Medulla oblongata (tissue), 1 donor: Measurements from ENCODE around the gene IQCB1.
"Not testable (repeated sequence)": the region's sequence is repeated elsewhere in the genome, so short reads cannot be mapped to it uniquely, and the experiment has no call there.

Source experiments
- DNase-seq: peaks from one replicate; pipeline ENCODE4 v3.0.0-alpha.2; 2015; ENCODE audit errors: extremely low spot score

IQCB1 gene

DNA sequence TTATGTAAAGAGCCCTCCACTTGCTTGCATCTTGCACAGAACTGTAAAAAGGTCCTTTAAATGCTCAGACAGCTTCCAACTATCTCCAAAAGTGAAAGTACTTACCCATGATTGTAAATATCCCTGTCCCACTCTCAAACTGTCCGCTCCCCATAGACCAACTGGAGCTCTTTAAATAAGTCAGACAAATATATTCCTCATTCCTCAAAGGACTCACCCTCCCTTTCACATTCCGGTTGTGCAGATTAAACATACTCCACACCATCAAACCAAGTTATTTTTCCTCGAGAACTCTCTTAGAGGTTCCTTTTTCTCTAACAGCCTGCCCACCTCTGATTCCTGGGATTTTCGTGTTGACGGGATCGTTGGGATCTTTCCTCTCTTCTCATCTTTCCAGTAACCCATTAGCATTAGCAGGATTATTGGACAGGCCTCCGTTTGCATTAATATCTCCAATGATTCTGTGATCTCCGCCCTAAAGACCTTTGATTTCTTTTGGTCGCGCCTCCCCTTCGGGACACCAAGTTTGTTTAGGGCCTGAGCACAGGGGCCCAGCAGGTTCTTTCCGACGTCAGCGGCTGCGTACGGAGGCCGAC lies 86.1 kb downstream of the IQCB1 start:
- peak; percentile 56 for DNase-seq

- no peak for DNase-seq
Measured at GRCh38 chr3:121747976-121748375, 86.9 kb downstream of the IQCB1 start.

DNA sequence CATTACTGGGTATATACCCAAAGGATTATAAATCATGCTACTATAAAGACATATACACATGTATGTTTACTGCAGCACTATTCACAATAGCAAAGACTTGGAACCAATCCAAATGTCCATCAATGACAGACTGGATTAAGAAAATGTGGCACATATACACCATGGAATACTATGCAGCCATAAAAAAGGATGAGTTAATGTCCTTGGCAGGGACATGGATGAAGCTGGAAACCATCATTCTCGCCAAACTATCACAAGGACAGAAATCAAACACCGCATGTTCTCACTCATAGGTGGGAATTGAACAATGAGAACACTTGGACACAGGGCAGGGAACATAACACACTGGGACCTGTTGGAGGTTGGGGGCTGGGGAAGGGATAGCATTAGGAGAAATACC lies 91.8 kb downstream of the IQCB1 start:
- not testable (repeated sequence) for DNase-seq

DNA sequence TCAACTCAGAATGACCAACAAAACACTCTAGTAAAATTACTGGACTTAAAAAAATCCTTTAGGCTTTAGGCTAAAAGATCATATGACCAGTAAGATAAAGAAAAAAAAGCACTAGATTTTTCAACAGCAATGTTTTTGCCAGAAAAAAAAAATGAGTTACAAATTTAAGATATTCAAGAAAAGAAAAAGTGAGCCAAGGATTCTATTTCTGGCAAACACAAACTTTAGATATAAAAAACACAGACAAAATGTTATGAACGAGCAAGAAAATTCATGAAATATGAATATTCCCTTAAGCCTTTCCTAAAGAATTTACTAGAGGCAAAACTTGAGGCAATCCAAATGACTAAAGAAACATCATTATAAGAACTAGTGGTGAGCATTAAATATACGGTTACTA lies 94.0 kb downstream of the IQCB1 start:
- no peak for DNase-seq

DNA sequence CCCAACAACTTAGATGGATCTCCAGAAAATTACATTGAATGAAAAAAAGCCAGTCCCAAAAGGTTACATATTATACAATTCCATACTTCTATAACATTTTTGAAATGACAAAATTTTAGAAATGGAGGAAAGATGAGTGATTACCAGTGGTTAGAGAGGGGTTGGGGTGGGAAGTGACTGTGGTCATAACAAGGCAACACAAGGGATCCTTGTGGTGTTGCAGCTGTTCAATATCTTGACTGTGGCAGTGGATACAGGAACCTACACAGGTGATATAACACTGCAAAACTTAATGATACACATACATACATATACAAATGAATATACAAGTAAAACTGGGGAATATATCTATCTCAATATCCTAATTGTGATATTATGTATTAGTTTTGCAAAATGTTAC lies 95.0 kb downstream of the IQCB1 start:
- no peak for DNase-seq

DNA sequence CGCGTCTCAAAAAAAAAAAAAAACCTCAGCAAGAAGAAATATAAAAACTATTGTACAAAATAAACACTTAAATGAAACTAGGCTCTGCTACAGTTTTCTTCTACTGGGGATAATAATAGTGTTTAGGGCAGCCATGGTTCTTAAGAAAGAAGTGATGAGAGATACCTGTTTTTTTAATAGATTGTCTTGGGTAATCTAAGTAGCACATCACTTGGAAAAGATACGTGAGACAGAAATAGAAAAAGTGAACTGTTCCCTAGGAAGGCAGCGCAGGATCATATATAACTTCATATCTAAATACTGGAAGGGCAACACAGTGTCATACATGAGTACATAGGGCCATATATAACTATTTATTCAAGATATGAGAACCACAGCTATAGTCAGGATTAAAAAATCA lies 97.2 kb downstream of the IQCB1 start:
- DNase-seq, result no peak

DNA sequence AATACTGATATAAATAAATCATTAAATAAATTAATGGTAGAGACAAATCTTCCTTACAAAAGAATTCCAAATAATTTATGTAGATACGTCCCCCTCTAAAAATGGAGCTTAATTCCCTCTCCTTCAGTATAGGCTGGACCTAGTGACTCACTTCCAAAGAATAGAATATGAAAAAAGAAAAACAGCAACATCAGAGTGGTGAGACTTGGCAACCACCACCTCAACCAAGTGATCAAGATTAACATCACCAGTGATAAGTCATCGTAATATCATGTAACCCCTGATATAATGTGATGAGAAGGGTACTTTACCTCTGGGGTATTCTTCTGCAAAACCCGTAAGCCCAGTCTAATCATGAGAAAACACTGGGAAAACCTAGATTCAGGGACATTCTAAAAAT lies 98.7 kb downstream of the IQCB1 start:
- no peak for DNase-seq

GRCh38 chr3:121735047-121735696 lies 99.7 kb downstream of the IQCB1 start:
- no peak for DNase-seq

DNA sequence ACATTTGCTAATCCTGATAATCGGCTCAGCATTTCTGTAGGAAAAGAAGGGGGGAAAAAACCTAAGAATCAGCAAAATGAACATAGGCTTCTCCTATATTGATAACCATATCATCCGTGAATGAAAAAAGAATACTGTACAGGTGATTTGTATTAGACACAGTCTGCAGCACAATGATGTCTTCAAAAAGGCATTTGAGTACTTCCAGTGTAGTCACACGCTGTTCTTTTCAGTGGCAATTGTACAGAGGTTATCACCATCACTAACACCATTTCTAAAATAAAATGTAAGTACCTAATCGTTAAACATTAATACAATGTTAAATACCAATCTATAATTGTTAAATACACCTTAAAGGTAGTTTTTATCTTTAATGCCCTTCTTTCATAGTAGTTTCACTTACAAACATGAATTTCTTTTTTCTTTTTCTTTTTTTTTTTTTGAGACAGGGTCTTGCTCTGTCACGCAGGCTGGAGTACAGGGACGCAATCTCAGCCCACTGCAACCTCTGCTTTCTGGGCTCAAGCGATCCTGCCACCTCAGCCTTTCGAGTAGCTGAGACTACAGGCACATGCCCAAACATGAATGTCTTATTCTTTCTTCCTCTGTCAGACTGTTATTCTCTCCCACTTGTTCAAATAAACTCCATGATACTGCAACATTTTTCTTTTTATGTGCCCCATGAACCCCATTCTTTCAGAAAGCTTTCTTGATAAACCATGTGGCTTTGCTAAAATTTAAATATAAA lies 103.7 kb downstream of the IQCB1 start:
- DNase-seq, result no peak

GRCh38 chr3:121724130-121724529 lies 110.7 kb downstream of the IQCB1 start:
- peak; percentile 64 for DNase-seq

GRCh38 chr3:121723485-121723884 lies 111.4 kb downstream of the IQCB1 start:
- DNase-seq, result no peak

GRCh38 chr3:121722411-121722810 lies 112.4 kb downstream of the IQCB1 start:
- DNase-seq, result no peak

DNA sequence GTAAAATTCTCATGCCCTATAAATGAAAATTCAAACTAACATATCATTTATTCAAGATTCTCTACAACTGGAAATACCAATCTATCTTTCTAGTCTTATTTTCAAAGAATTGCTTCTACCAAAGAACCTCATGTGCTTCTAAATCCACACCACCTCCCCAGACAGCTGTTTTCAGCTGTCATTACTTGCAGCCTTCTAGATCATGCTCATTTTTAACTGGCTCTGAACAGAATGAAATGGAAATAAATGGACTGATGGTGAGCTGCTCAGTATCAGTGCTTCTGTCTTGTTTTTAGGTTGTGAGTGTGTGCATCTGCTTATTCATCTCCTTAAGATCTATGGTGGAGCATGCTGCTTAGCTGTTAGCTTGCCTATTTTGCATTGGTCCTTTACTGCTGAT lies 114.7 kb downstream of the IQCB1 start:
- DNase-seq, result no peak
